Activated T-cell treated with anti-CD3 and anti-CD28 coated beads for 4 hours (primary cell): ENCODE results near the gene GOLPH3.
"Not testable (repeated sequence)": the region's sequence is repeated elsewhere in the genome, so short reads cannot be mapped to it uniquely, and the experiment has no call there.

Experiments
- DNase-seq: peaks from one replicate; pipeline ENCODE4 v3.0.0-alpha.2; 2020

GOLPH3 gene

GRCh38 chr5:32098291-32098690 lies 75.8 kb downstream of the GOLPH3 start:
- DNase-seq = no peak

DNA sequence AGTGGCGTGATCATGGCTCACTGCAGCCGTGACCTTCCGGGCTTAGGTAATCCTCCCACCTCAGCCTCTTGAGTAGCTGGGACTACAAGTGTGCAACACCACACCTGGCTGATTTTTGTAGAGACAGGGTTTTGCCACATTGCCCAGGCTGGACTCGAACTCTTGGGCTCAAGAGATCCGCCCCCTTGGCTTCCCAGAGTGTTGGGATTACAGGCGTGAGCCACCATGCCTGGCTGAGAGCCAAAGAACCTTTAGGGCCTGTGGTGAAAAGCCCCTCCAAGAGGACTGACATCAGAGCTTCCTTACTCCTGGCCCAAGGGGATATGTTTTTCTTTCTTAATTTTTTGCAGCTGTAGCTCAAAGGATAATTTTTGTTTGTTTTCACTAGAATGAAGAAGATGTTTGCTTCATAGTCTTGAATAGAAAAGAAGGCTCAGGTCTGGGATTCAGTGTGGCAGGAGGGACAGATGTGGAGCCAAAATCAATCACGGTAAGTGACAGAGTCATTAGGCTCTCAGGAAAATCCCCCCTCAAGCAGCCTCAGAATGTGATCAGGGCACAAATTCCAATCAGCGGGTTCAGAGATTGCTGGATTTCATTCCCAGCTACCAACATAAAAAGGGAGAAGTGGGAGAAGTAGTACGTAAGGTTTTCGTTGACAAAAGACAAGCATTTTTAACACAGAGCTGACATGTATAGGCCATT lies 77.1 kb downstream of the GOLPH3 start:
- DNase-seq = no peak

DNA sequence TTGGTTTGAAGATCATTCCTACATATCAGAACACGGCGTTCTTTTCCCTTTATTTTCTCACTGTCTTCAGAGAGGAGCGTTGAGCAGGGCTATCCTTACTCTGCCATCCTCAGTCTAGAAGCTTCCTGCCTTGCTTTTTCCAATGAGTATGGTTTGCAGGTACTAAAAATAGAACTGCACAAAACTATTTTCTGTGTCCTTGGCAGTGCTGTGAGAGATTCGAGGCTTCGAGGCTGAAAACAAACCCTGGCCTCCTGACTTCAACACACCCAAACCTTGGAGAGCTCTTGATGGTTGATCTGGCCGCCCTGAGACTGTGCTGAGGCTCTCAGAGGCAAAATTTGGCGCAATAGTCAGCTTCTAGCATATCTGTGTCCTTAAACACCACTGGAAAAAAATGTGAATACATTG lies 78.9 kb downstream of the GOLPH3 start:
- no peak for DNase-seq

DNA sequence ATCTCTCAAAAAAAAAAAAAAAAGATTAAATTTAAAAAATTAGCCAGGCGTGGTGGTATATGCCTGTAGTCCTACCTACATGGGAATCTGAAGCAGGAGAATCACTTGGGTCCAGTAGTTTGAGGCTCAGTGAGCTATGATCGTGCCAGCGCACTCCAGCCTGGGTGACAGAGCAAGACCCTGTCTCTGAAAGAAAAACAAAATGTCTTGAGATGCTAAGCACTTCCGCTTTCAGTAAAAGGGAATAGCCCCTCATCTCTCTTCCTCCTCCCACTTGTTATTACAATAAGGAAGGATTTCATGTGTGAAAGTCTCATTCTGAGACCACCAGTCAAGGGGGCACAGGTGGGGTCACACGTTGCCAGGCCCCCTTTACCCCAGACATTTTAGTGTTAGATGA lies 79.4 kb downstream of the GOLPH3 start:
- no peak for DNase-seq

GRCh38 chr5:32092938-32093812 lies 80.9 kb downstream of the GOLPH3 start:
- DNase-seq = peak; percentile 63

- DNase-seq = no peak
Observed at GRCh38 chr5:32090755-32091128, 83.4 kb downstream of the GOLPH3 start.

DNA sequence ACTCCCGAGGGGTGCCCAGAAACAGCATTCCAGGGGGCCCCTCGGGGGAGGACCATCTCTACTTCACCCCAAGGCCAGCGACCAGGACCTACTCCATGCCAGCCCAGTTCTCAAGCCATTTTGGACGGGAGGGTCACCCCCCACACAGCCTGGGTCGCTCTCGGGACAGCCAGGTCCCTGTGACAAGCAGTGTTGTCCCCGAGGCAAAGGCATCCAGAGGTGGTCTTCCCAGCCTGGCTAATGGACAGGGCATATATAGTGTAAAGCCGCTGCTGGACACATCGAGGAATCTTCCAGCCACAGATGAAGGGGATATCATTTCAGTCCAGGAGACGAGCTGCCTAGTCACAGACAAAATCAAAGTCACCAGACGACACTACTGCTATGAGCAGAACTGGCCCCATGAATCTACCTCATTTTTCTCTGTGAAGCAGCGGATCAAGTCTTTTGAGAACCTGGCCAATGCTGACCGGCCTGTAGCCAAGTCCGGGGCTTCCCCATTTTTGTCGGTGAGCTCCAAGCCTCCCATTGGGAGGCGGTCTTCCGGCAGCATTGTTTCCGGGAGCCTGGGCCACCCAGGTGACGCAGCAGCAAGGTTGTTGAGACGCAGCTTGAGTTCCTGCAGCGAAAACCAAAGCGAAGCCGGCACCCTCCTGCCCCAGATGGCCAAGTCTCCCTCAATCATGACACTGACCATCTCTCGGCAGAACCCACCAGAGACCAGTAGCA lies 83.9 kb downstream of the GOLPH3 start:
- no peak for DNase-seq

DNA sequence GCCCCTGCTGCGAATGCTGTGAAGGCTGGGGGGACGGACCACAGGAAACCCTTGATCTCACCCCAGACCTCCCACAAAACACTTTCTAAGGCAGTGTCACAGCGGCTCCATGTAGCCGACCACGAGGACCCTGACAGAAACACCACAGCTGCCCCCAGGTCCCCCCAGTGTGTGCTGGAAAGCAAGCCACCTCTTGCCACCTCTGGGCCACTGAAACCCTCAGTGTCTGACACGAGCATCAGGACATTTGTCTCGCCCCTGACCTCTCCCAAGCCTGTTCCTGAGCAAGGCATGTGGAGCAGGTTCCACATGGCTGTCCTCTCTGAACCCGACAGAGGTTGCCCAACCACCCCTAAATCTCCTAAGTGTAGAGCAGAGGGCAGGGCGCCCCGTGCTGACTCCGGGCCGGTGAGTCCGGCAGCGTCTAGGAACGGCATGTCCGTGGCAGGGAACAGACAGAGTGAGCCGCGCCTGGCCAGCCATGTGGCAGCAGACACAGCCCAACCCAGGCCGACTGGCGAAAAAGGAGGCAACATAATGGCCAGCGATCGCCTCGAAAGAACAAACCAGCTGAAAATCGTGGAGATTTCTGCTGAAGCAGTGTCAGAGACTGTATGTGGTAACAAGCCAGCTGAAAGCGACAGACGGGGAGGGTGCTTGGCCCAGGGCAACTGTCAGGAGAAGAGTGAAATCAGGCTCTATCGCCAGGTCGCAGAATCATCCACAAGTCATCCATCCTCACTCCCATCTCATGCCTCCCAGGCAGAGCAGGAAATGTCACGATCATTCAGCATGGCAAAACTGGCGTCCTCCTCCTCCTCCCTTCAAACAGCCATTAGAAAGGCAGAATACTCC lies 84.7 kb downstream of the GOLPH3 start:
- no peak for DNase-seq

- DNase-seq = no peak
Observed at GRCh38 chr5:32088214-32088613, 85.9 kb downstream of the GOLPH3 start.

DNA sequence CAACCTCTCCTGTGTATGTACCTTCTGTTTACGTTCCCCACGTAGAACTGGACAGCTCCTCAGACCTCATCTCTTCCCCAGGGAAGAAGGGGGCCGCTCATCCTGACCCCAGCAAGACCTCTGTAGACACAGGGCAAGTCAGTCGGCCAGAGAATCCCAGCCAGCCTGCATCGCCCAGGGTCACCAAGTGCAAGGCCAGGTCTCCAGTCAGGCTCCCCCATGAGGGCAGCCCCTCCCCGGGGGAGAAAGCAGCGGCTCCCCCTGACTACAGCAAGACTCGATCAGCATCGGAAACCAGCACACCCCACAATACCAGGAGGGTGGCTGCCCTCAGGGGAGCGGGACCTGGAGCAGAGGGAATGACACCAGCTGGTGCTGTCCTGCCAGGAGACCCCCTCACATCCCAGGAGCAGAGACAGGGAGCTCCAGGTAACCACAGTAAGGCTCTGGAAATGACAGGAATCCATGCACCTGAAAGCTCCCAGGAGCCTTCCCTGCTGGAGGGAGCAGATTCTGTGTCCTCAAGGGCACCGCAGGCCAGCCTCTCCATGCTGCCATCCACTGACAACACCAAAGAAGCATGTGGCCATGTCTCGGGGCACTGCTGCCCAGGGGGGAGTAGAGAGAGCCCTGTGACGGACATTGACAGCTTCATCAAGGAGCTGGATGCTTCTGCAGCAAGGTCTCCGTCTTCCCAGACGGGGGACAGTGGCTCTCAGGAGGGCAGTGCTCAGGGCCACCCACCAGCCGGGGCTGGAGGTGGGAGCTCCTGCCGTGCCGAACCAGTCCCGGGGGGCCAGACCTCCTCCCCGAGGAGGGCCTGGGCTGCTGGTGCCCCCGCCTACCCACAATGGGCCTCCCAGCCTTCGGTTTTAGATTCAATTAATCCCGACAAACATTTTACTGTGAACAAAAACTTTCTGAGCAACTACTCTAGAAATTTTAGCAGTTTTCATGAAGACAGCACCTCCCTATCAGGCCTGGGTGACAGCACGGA lies 86.7 kb downstream of the GOLPH3 start:
- DNase-seq = no peak

DNA sequence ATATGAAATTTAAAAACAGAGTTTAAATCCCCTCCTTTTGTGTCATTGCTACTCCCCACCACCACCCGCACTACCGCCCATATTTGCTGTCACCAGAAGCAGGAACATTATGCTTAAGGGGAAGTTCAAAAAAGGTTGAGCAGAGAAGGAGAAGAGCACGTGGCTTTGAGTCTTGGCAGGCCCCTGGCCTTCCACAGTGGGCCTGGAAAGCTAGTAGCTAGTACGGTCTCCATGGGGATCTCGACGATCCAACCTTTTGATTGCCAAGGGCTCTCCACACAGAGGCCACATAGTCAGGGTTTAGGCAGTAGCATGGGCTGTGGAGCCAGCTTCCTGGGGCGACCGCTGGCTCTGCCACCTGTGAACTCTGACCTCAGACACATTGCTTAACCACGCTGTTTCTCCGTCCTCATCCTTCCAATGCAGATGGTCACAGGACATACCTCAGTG lies 90.1 kb downstream of the GOLPH3 start:
- no peak for DNase-seq

GRCh38 chr5:32082701-32083100 lies 91.4 kb downstream of the GOLPH3 start:
- no peak for DNase-seq

DNA sequence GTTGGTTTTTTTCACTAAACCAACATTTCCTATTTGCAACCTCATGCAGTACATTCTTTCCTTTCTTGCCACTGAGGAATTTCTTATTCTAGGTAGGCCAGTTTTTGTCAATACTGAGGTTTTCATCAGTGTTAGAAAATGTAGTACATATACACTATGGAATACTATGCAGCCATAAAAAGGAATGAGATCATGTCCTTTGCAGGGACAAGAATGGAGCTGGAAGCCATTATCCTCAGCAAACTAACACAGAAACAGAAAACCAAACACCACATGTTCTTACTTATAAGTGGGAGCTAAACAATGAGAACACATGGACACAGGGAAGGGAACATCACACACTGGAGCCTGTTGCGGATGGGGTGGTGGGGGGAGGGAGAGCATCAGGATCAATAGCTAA lies 93.6 kb downstream of the GOLPH3 start:
- DNase-seq = not testable (repeated sequence)

GRCh38 chr5:32078855-32079254 lies 95.3 kb downstream of the GOLPH3 start:
- not testable (repeated sequence) for DNase-seq

DNA sequence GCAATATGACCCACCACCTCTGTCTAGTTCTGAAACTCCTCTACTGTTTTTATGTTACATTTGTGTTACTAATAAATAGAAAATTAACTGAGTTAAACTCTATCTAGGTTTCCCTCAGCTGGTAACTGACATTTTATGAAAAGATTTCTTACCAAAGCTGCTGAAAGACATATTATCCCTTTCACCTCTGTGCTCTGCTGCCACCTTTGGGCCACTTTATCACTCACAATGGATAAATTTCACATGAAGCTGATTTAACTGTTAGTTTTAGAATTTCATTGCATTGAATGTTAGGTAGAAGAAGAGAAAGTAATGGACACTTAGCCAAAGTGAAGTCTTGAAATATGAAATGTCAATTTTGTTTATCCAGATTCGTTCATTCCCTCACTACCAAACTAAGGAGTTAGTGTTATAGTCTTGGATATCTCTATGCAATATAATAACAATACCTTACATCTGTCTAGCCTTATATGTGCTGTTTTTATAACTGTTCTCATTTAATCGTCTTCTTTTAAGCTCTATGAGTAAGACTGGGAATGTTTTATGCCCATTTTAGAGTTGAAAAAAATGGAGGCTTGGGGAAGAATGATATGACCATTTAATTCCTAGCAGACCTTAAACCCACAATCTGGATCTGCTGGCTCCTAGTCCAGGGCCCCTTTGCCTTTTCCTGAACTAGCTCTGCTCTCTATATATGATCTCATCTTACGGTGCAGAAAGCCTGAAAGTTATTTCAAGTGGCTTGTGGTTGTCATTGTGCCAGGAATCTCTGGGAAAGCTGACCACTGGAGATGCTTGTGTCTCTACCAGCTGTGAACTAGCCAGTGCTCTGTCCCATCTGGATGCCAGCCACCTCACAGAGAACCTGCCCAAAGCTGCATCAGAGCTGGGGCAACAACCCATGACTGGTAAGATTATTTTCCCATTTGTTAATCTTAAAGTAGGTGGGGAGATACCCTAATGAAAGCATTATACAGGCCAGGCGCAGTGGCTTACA lies 97.1 kb downstream of the GOLPH3 start:
- no peak for DNase-seq
